ENCODE results near the gene LRRC31.

The LRRC31 gene

GRCh38 chr3:169886671-169887070 lies 16.9 kb upstream of the LRRC31 start:
- Histone ChIP-seq H3K27me3 (ENCODE audit: low read depth, low read length) (no peaks in the 10 kb centered on the region), H3K9me3 (ENCODE audit: control insufficient read depth in 1 of 2, low read length in 2 of 2) (no peaks in the 10 kb centered on the region), H3K4me1 (ENCODE audit: control insufficient read depth in 1 of 2, insufficient read depth in 2 of 2, low read length in 2 of 2) (peaks cover 0 to 3% of the 10 kb centered on the region in 2 donors), H3K4me3 (ENCODE audit: low read depth in 1 of 2, low read length in 2 of 2) (no peak overlapping the region), H3K27ac (ENCODE audit: low read length) (no peak overlapping the region), H3K36me3 (ENCODE audit: control insufficient read depth in 1 of 2, insufficient read depth in 2 of 2, low read length in 2 of 2) (no peaks in the 10 kb centered on the region)

GRCh38 chr3:169880576-169881250 lies 11.0 kb upstream of the LRRC31 start:
- H3K27me3 ChIP-seq (ENCODE audit: low read depth, low read length) = no peaks in the 10 kb centered on the region
- H3K9me3 ChIP-seq (ENCODE audit: control insufficient read depth in 1 of 2, low read length in 2 of 2) = no peaks in the 10 kb centered on the region
- no peaks in the 10 kb centered on the region for H3K4me1 ChIP-seq (ENCODE audit: control insufficient read depth in 1 of 2, insufficient read depth in 2 of 2, low read length in 2 of 2)
- H3K4me3 ChIP-seq (ENCODE audit: low read depth in 1 of 2, low read length in 2 of 2) = no peak overlapping the region
- no peaks in the 10 kb centered on the region for H3K36me3 ChIP-seq (ENCODE audit: control insufficient read depth in 1 of 2, insufficient read depth in 2 of 2, low read length in 2 of 2)
- H3K27ac ChIP-seq (ENCODE audit: low read length) = no peak overlapping the region

GRCh38 chr3:169879845-169880575 lies 10.3 kb upstream of the LRRC31 start:
- H3K4me1 ChIP-seq (ENCODE audit: control insufficient read depth in 1 of 2, insufficient read depth in 2 of 2, low read length in 2 of 2) = no peaks in the 10 kb centered on the region
- H3K36me3 ChIP-seq (ENCODE audit: control insufficient read depth in 1 of 2, insufficient read depth in 2 of 2, low read length in 2 of 2) = no peaks in the 10 kb centered on the region
- H3K9me3 ChIP-seq (ENCODE audit: control insufficient read depth in 1 of 2, low read length in 2 of 2) = no peaks in the 10 kb centered on the region
- no peaks in the 10 kb centered on the region for H3K27me3 ChIP-seq (ENCODE audit: low read depth, low read length)
- no peak overlapping the region for H3K27ac ChIP-seq (ENCODE audit: low read length)
- H3K4me3 ChIP-seq (ENCODE audit: low read depth in 1 of 2, low read length in 2 of 2) = no peak overlapping the region

GRCh38 chr3:169879013-169879557 lies 9.3 kb upstream of the LRRC31 start:
- H3K27ac ChIP-seq (ENCODE audit: low read length) = no peak overlapping the region
- H3K9me3 ChIP-seq (ENCODE audit: control insufficient read depth in 1 of 2, low read length in 2 of 2) = no peaks in the 10 kb centered on the region

GRCh38 chr3:169871129-169871886 lies 1.6 kb upstream of the LRRC31 start:
- no peaks in the 10 kb centered on the region for H3K4me1 ChIP-seq (ENCODE audit: control insufficient read depth in 1 of 2, insufficient read depth in 2 of 2, low read length in 2 of 2)
- no peak overlapping the region for H3K4me3 ChIP-seq (ENCODE audit: low read depth in 1 of 2, low read length in 2 of 2)
- no peak overlapping the region for H3K27ac ChIP-seq (ENCODE audit: low read length)
- no peaks in the 10 kb centered on the region for H3K36me3 ChIP-seq (ENCODE audit: control insufficient read depth in 1 of 2, insufficient read depth in 2 of 2, low read length in 2 of 2)
- no peaks in the 10 kb centered on the region for H3K9me3 ChIP-seq (ENCODE audit: control insufficient read depth in 1 of 2, low read length in 2 of 2)
- H3K27me3 ChIP-seq (ENCODE audit: low read depth, low read length) = no peaks in the 10 kb centered on the region

More at GRCh38 chr3:169879013-169879557, 9.3 kb upstream of the LRRC31 start:
- no peak overlapping the region for H3K4me3 ChIP-seq (ENCODE audit: low read depth in 1 of 2, low read length in 2 of 2)
- no peaks in the 10 kb centered on the region for H3K4me1 ChIP-seq (ENCODE audit: control insufficient read depth in 1 of 2, insufficient read depth in 2 of 2, low read length in 2 of 2)
- H3K36me3 ChIP-seq (ENCODE audit: control insufficient read depth in 1 of 2, insufficient read depth in 2 of 2, low read length in 2 of 2) = no peaks in the 10 kb centered on the region
- no peaks in the 10 kb centered on the region for H3K27me3 ChIP-seq (ENCODE audit: low read depth, low read length)

- no peak overlapping the region for H3K4me3 ChIP-seq (ENCODE audit: low read depth in 1 of 2, low read length in 2 of 2)
- H3K27ac ChIP-seq (ENCODE audit: low read length) = no peak overlapping the region
- H3K27me3 ChIP-seq (ENCODE audit: low read depth, low read length) = no peaks in the 10 kb centered on the region
- no peaks in the 10 kb centered on the region for H3K36me3 ChIP-seq (ENCODE audit: control insufficient read depth in 1 of 2, insufficient read depth in 2 of 2, low read length in 2 of 2)
- H3K4me1 ChIP-seq (ENCODE audit: control insufficient read depth in 1 of 2, insufficient read depth in 2 of 2, low read length in 2 of 2) = no peaks in the 10 kb centered on the region
- no peaks in the 10 kb centered on the region for H3K9me3 ChIP-seq (ENCODE audit: control insufficient read depth in 1 of 2, low read length in 2 of 2)
These were observed 1.4 kb downstream of the LRRC31 start for GRCh38 chr3:169868369-169868768.

- Histone ChIP-seq H3K9me3 (ENCODE audit: control insufficient read depth in 1 of 2, low read length in 2 of 2) (no peaks in the 10 kb centered on the region), H3K27me3 (ENCODE audit: low read depth, low read length) (no peaks in the 10 kb centered on the region), H3K36me3 (ENCODE audit: control insufficient read depth in 1 of 2, insufficient read depth in 2 of 2, low read length in 2 of 2) (no peaks in the 10 kb centered on the region), H3K4me3 (ENCODE audit: low read depth in 1 of 2, low read length in 2 of 2) (no peak overlapping the region), H3K27ac (ENCODE audit: low read length) (no peak overlapping the region), H3K4me1 (ENCODE audit: control insufficient read depth in 1 of 2, insufficient read depth in 2 of 2, low read length in 2 of 2) (no peaks in the 10 kb centered on the region)
These were observed 2.0 kb downstream of the LRRC31 start for GRCh38 chr3:169867584-169868210.

- no peaks in the 10 kb centered on the region for H3K36me3 ChIP-seq (ENCODE audit: control insufficient read depth in 1 of 2, insufficient read depth in 2 of 2, low read length in 2 of 2)
These were observed 4.5 kb downstream of the LRRC31 start for GRCh38 chr3:169865176-169865767.

GRCh38 chr3:169864270-169864669 lies 5.5 kb downstream of the LRRC31 start:
- H3K9me3 ChIP-seq (ENCODE audit: control insufficient read depth in 1 of 2, low read length in 2 of 2) = no peaks in the 10 kb centered on the region
- no peak overlapping the region for H3K4me3 ChIP-seq (ENCODE audit: low read depth in 1 of 2, low read length in 2 of 2)
- H3K4me1 ChIP-seq (ENCODE audit: control insufficient read depth in 1 of 2, insufficient read depth in 2 of 2, low read length in 2 of 2) = no peaks in the 10 kb centered on the region
- H3K27me3 ChIP-seq (ENCODE audit: low read depth, low read length) = no peaks in the 10 kb centered on the region
- H3K36me3 ChIP-seq (ENCODE audit: control insufficient read depth in 1 of 2, insufficient read depth in 2 of 2, low read length in 2 of 2) = no peaks in the 10 kb centered on the region
- no peak overlapping the region for H3K27ac ChIP-seq (ENCODE audit: low read length)

More at GRCh38 chr3:169865176-169865767, 4.5 kb downstream of the LRRC31 start:
- H3K4me1 ChIP-seq (ENCODE audit: control insufficient read depth in 1 of 2, insufficient read depth in 2 of 2, low read length in 2 of 2) = no peaks in the 10 kb centered on the region
- no peak overlapping the region for H3K27ac ChIP-seq (ENCODE audit: low read length)
- no peak overlapping the region for H3K4me3 ChIP-seq (ENCODE audit: low read depth in 1 of 2, low read length in 2 of 2)
- H3K27me3 ChIP-seq (ENCODE audit: low read depth, low read length) = no peaks in the 10 kb centered on the region
- no peaks in the 10 kb centered on the region for H3K9me3 ChIP-seq (ENCODE audit: control insufficient read depth in 1 of 2, low read length in 2 of 2)

GRCh38 chr3:169863458-169863899 lies 6.3 kb downstream of the LRRC31 start:
- Histone ChIP-seq H3K4me3 (ENCODE audit: low read depth in 1 of 2, low read length in 2 of 2) (no peak overlapping the region), H3K27ac (ENCODE audit: low read length) (no peak overlapping the region), H3K27me3 (ENCODE audit: low read depth, low read length) (no peaks in the 10 kb centered on the region), H3K4me1 (ENCODE audit: control insufficient read depth in 1 of 2, insufficient read depth in 2 of 2, low read length in 2 of 2) (no peaks in the 10 kb centered on the region), H3K36me3 (ENCODE audit: control insufficient read depth in 1 of 2, insufficient read depth in 2 of 2, low read length in 2 of 2) (no peaks in the 10 kb centered on the region), H3K9me3 (ENCODE audit: control insufficient read depth in 1 of 2, low read length in 2 of 2) (no peaks in the 10 kb centered on the region)

Data from muscle layer of duodenum (tissue), 2 donors.